ENCODE results near the gene TRIM56. TPM values are rescaled to one million over a fixed set of nuclear protein-coding genes. Genes with fewer than 3 reads are reported as not detected.

Gene TRIM56
- total RNA-seq, 1 donor from 2014 or later: 1.4 TPM

DNA sequence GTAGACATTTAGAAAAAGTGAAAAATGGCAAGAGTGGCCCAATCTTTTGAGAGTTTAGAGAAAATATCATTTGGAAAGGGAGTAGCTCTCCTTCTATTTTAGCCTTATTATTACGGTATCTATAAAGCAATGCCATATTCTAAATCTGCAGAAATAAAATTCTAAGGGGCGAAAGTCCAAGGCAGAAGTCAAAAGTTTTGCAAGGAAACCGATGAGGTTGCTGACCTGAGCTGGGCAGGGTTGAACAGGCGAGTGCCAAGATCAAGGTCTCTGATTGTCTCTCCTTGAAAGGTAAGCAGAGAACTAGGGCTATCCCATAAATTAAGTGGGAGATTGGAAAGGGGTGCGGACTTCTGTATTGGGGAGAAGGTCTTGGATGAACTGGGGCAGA is 11.7 kb downstream of the TRIM56 start:
- H4K20me1 ChIP-seq (ENCODE audit: low read depth): no peaks in the 10 kb centered on the region
- H3K27me3 Mint-ChIP-seq (ENCODE audit: insufficient read depth, low read depth): peaks cover 13% of the 10 kb centered on the region
- no peaks in the 10 kb centered on the region for H3K79me2 ChIP-seq (ENCODE audit: low read depth)

DNA sequence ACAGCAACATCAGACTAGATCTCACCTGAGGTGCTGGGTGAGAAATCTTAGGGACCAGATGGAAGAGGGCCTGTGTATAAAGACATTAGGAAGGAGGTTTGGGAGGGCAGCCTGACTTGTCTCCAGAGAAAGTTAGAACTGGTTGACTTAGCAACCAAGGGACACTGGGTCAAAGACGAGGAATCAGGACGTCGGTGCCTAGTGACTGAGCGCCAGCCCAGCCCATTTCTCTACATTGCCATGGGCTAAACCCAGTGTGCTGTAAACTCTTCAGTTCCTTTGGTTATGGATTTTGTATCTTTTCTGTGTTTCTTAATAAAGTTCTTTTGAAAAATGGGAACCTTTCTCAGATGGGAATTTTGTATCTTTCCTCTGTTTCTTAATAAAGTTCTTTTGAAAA is 12.3 kb downstream of the TRIM56 start:
- Mint-ChIP-seq H3K36me3 (no peaks in the 10 kb centered on the region), H3K27me3 (ENCODE audit: insufficient read depth, low read depth) (peaks cover 13% of the 10 kb centered on the region), H3K4me3 (no peak overlapping the region), H3K27ac (no peak overlapping the region), H3K9me3 (no peaks in the 10 kb centered on the region), H3K4me1 (peaks cover 38% of the 10 kb centered on the region)
- Histone ChIP-seq H3K4me1 (peaks cover 7% of the 10 kb centered on the region), H3K79me2 (ENCODE audit: low read depth) (no peaks in the 10 kb centered on the region), H3K9me3 (ENCODE audit: low read depth) (no peaks in the 10 kb centered on the region), H3F3A (ENCODE audit: low read depth) (peaks cover 14% of the 10 kb centered on the region), H3K4me2 (no peak overlapping the region), H3K9ac (no peak overlapping the region), H3K36me3 (no peaks in the 10 kb centered on the region), H3K4me3 (no peak overlapping the region), H2AFZ (replicated peaks) (no peak overlapping the region), H3K27ac (no peak overlapping the region), H3K27me3 (no peaks in the 10 kb centered on the region), H4K20me1 (ENCODE audit: low read depth) (no peaks in the 10 kb centered on the region)
- no peak for DNase-seq (ENCODE audit: low spot score)
- no peak for TF ChIP-seq EZH2 (IDR thresholded peaks at IDR 0.05)
- TF ChIP-seq EZH2phosphoT487 (IDR thresholded peaks at IDR 0.05): no peak
- TF ChIP-seq, protein P1, sequence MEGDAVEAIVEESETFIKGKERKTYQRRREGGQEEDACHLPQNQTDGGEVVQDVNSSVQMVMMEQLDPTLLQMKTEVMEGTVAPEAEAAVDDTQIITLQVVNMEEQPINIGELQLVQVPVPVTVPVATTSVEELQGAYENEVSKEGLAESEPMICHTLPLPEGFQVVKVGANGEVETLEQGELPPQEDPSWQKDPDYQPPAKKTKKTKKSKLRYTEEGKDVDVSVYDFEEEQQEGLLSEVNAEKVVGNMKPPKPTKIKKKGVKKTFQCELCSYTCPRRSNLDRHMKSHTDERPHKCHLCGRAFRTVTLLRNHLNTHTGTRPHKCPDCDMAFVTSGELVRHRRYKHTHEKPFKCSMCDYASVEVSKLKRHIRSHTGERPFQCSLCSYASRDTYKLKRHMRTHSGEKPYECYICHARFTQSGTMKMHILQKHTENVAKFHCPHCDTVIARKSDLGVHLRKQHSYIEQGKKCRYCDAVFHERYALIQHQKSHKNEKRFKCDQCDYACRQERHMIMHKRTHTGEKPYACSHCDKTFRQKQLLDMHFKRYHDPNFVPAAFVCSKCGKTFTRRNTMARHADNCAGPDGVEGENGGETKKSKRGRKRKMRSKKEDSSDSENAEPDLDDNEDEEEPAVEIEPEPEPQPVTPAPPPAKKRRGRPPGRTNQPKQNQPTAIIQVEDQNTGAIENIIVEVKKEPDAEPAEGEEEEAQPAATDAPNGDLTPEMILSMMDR (IDR thresholded peaks at IDR 0.05): no peak

More for the DNA sequence above, 11.7 kb downstream of the TRIM56 start:
- H3K36me3 Mint-ChIP-seq: no peaks in the 10 kb centered on the region
- Histone ChIP-seq H3K36me3 (no peaks in the 10 kb centered on the region), H3F3A (ENCODE audit: low read depth) (peaks cover 14% of the 10 kb centered on the region), H3K4me3 (no peak overlapping the region), H3K4me1 (peaks cover 7% of the 10 kb centered on the region), H3K9me3 (ENCODE audit: low read depth) (no peaks in the 10 kb centered on the region), H3K27ac (no peak overlapping the region), H3K9ac (no peak overlapping the region), H3K27me3 (no peaks in the 10 kb centered on the region), H2AFZ (replicated peaks) (no peak overlapping the region), H3K4me2 (no peak overlapping the region)
- DNase-seq (ENCODE audit: low spot score): no peak
- H3K4me1 Mint-ChIP-seq: peaks cover 37% of the 10 kb centered on the region
- H3K9me3 Mint-ChIP-seq: no peaks in the 10 kb centered on the region
- TF ChIP-seq, protein P1 (IDR thresholded peaks at IDR 0.05): no peak
- TF ChIP-seq EZH2 (IDR thresholded peaks at IDR 0.05) (no peak), EZH2phosphoT487 (IDR thresholded peaks at IDR 0.05) (no peak)
- no peak overlapping the region for H3K27ac Mint-ChIP-seq
- H3K4me3 Mint-ChIP-seq: no peak overlapping the region

DNA sequence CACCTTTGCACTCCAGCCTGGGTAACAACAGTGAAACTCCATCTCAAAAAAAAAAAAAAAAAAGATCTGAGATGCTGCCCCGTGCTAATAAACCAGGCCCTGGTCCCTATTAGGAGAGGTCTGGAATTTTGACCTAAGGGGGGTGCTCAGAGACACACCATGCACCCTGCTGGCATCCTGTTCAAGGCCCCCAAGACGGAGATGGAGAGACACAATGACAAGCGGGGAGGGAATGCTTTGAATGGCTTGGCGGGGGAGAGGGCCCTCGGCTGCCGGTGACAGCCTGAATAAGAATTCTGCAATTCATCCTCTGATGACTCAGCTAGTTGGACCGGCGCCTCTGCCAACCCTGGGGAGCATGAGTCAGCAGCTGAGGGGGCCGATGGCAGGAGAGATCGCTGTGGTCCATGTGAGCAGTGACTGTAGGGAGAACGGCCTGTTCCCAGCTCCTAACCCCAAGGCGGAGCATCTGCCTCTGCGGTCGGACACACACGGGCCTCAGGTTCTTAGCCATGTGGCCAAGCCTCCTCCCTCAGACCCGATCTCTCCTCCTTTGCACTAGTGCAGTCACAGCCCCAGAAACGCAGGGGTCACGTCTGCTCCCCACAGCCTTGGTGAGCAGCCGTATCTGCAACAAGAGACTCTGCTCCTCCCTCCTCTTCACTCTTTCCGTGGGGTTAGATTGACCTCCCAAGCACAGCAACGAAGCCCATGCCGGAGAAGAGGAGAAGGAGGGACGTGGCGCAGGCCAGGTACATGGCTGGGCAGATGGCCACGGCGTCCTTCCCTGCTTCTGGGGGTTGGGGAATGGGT is 14.9 kb downstream of the TRIM56 start:
- peaks cover 14% of the 10 kb centered on the region for H3F3A ChIP-seq (ENCODE audit: low read depth)
- H4K20me1 ChIP-seq (ENCODE audit: low read depth): no peaks in the 10 kb centered on the region
- H3K9me3 Mint-ChIP-seq: no peaks in the 10 kb centered on the region
- no peak overlapping the region for H3K9ac ChIP-seq
- no peaks in the 10 kb centered on the region for H3K79me2 ChIP-seq (ENCODE audit: low read depth)
- no peaks in the 10 kb centered on the region for H3K36me3 Mint-ChIP-seq
- H3K4me1 ChIP-seq: peaks cover 7% of the 10 kb centered on the region
- no peak overlapping the region for H3K27ac Mint-ChIP-seq
- H3K27me3 Mint-ChIP-seq (ENCODE audit: insufficient read depth, low read depth): peaks cover 14% of the 10 kb centered on the region
- H3K4me1 Mint-ChIP-seq: peaks cover 43% of the 10 kb centered on the region
- peak overlapping the region; percentile 11 for H2AFZ ChIP-seq (replicated peaks)
- peak overlapping the region; percentile 54 for H3K4me2 ChIP-seq
- peak; percentile 85 for DNase-seq (ENCODE audit: low spot score)
- TF ChIP-seq EZH2 (IDR thresholded peaks at IDR 0.05) (no peak), EZH2phosphoT487 (IDR thresholded peaks at IDR 0.05) (no peak)
- TF ChIP-seq, protein P1 (IDR thresholded peaks at IDR 0.05): no peak
- H3K4me3 Mint-ChIP-seq: peak overlapping the region; percentile 52
- no peaks in the 10 kb centered on the region for H3K9me3 ChIP-seq (ENCODE audit: low read depth)
- no peaks in the 10 kb centered on the region for H3K27me3 ChIP-seq
- no peaks in the 10 kb centered on the region for H3K36me3 ChIP-seq
- H3K27ac ChIP-seq: no peak overlapping the region
- no peak overlapping the region for H3K4me3 ChIP-seq
